Uterine smooth muscle cell (primary cell): ENCODE measurements around the gene HPS4. TPM values are rescaled to one million over a fixed set of nuclear protein-coding genes. Genes with fewer than 3 reads are reported as not detected.

ENCODE experiments used
- total RNA-seq: library from RNA; depleted of rRNA; stranded (reverse); fragments of >200 nt; gene quantifications from 2 replicates; pipeline ENCODE4 v1.2.3, GENCODE V29; 2014

The HPS4 gene
- total RNA-seq = 39.3 and 42.5 TPM in 2 replicates

GRCh38 chr22:26483439-26484359 lies at the start of gene HPS4, which contains the start of gene SRRD:
HPS4 (minus strand) TSS chr22:26483783; CDS start chr22:26481762, 2,021 bp downstream.
SRRD (plus strand) TSS chr22:26483877; CDS start chr22:26483891, 14 bp downstream.

GRCh38 chr22:26512149-26512793 lies 28.7 kb upstream of the HPS4 start, which contains the start of gene TFIP11:
TFIP11 (minus strand) TSS chr22:26512473; CDS start chr22:26510272, 2,201 bp downstream.

GRCh38 chr22:26428515-26429457 lies 54.8 kb downstream of the HPS4 start, which contains the start of gene ASPHD2:
ASPHD2 (plus strand) TSS chr22:26429260; CDS start chr22:26433616, 4,356 bp downstream.

Other genes starting within 250 kb of the HPS4 start
- 1.00 and 1.9 TPM in 2 replicates for gene ASPHD2, start 54.5 kb downstream of the HPS4 start, total RNA-seq
- gene SRRD, start 94 bp upstream of the HPS4 start, total RNA-seq = 9.1 and 17.3 TPM in 2 replicates
- gene TFIP11, start 28.7 kb upstream of the HPS4 start, total RNA-seq = 40.1 and 44.9 TPM in 2 replicates
- gene TPST2, start 106.3 kb upstream of the HPS4 start, total RNA-seq = 18.3 and 29.2 TPM in 2 replicates
- gene CRYBB1, start 134.2 kb upstream of the HPS4 start, total RNA-seq = not detected in 2 replicates
- not detected in 2 replicates for gene CRYBA4, start 138.2 kb upstream of the HPS4 start, total RNA-seq
- gene MIAT, start 173.8 kb upstream of the HPS4 start, total RNA-seq = 1.2 and 1.5 TPM in 2 replicates